Amygdala (tissue), 56 donors: ENCODE measurements around the gene PLEKHM3.
A peak's percentile ranks its signal among the peaks of the same experiment; 100 is the strongest.

Experiments used
- DNase-seq, 56 donors: peaks; one replicate each; lab custom pipeline; 2025; lab: John Stamatoyannopoulos, UW

PLEKHM3 gene

GRCh38 chr2:207995887-207996286, 29.4 kb downstream of the PLEKHM3 start:
- no peak for DNase-seq

GRCh38 chr2:207993151-207993763, 32.1 kb downstream of the PLEKHM3 start:
- no peak for DNase-seq

DNA sequence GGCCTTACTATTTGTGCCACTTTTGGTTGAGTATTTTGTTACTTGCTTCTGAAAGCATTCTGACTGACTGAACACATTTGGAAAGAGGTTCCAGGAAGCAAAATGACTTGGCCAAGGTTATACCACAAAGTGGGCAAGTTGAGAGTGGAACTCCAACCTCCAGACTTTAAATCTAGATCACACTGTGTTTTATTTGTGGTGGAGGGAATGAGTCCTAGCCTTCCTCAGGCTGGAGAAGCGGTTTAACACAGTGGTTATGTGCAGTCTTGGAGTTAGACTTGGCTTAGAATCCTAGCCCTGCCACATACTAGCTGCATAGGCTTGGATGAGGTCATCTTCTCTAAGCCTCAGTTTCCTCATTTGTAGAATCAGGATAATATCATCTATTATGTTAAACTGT, 33.4 kb downstream of the PLEKHM3 start:
- no peak for DNase-seq

DNA sequence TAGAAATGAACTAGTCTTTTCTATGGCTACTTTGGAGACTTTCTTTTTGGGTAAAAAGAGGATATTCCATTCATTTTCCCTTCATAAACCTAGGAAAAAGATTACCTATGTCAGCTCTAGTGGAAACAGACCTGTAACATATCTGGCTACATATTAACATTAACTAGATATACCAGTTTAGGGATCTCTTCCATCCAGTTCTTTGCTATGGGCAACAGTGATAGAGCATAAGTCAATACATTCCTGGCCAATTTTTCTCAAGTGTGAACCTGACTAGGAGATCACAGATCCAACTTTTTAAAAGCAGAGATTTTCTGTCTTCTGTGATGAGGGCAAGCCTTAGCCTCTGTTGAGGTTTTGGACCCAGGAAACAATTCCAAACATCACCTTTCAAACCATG, 34.5 kb downstream of the PLEKHM3 start:
- DNase-seq, result no peak

- DNase-seq, result no peak
Measured at GRCh38 chr2:207988975-207989374, 36.4 kb downstream of the PLEKHM3 start.

- no peak for DNase-seq
Measured at GRCh38 chr2:207987025-207987716, 38.2 kb downstream of the PLEKHM3 start.

- DNase-seq, result no peak
Measured at GRCh38 chr2:207984765-207985480, 40.4 kb downstream of the PLEKHM3 start.

GRCh38 chr2:207983641-207984042, 41.7 kb downstream of the PLEKHM3 start:
- no peak for DNase-seq

DNA sequence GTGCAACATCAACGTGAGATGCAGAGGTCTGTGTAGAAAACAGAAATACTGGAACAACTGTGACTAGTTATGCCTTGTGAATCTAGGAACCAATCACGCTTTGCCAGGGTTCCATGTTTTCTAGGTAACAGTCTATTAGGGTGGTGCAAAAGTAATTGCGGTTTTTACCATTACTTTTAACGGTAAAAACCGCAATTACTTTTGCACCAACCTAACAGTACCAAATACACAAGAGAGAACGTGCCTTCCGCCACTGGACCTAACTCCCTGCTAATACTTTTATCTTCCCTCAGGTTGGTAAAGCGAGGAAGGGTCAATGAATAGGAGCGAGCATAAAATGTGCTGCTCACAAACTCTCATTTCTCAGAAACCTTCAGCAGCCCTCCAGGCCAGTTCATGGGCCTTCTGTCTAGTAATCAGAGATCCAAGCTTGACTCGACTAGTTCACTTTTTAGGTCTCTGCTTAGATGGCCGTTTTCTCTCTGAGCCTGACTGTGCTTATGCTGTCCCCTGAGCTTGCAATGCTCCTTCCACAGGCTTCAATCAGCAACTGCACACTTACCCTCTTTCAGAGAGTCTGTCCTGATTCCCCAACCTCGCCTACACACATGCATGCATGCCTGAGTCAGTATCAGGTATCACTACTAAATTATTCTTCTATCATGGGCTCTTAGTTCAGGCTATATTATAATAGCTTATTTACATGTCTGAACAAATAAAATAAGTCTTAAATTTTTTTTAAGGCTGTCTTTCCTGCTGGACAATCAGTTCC, 47.0 kb downstream of the PLEKHM3 start:
- no peak for DNase-seq

DNA sequence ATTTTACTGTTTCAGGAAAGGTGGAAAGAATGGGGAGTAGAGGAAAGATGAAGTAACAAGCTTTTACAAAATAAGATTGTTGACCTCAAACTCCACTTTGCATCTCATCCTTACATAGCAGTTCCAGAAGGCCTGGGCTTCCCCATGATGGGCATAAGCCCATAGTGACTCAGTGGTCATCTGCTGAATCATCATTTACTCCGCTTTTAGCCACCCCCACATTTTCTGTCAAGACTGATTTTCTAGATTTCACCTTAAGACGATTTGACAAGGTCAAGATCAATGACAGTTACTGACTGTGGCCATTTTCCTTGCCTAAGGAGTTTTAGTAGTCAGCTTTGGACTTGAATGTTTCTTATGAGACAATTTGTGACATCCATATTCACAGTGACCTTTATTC, 49.4 kb downstream of the PLEKHM3 start:
- no peak for DNase-seq

- no peak for DNase-seq
Measured at GRCh38 chr2:207974216-207974605, 51.1 kb downstream of the PLEKHM3 start.

DNA sequence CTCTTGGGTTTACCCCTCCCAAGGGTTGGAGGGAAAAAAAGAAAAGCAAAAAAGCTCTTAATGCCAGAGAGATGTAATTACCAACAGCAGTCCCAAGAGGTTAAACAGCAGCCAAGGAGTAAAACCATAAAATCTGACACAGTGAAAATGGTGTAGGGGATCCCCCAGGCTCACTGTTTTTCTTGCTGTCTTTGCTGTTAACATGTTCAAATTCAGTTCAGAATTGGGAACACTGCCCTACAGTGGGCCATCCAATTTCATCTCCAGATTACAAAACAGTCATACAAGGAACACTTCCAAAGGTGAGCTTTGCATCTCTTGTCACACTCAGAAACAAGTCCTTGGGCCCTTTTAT, 54.5 kb downstream of the PLEKHM3 start:
- no peak for DNase-seq

DNA sequence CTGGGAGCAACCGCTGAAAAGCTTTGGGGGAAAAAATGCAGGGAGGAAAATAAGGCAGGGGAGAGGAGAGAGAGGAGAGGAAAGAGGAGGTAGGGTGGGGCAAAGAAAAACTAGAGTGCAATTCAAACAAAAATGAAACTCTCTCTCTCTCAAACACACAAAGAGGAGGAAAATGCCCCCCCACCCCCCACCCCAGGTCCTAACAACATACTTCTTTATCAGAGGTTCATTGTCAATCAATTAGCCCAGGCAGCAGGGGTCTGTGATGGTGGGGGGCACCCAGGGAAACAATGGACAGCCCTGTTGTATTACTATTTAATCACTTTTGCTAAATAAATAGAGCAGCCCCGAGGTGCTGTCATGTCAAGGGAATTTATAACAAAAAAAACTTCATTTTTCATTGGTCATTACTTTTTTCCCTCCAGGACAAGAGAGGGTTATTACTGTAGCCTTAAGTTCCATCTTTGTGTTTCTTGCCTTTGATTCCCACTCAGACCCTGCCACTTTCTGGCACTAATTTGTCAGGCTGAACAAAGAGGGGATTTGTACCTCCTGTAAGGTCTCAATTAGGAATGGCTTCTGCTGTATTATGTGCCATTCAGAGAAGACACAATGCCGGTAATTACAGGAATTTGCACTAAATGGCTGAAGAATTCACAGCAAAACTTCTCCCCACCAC, 55.0 kb downstream of the PLEKHM3 start:
- DNase-seq, result peak in 1 of 56 donors; percentile 23

GRCh38 chr2:207969249-207969648, 56.1 kb downstream of the PLEKHM3 start:
- no peak for DNase-seq

DNA sequence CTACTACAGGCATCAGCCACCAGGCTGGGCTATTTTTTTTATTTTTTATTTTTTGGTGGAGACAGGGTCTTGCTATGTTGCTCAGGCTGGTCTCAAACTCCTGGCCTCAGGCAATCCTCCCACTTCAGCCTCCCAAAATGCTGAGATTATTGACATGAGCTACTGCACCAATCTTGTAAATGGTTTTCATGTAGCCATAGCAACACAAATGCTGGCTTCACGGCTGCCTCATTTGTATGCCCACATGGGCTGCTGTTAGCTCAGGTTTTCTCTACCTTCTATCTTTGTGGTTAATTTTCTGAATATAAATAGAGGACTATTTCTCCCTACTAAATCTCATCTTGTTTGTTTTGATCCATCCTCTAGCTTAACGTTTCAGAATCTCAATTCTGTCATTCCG, 58.2 kb downstream of the PLEKHM3 start:
- no peak for DNase-seq

DNA sequence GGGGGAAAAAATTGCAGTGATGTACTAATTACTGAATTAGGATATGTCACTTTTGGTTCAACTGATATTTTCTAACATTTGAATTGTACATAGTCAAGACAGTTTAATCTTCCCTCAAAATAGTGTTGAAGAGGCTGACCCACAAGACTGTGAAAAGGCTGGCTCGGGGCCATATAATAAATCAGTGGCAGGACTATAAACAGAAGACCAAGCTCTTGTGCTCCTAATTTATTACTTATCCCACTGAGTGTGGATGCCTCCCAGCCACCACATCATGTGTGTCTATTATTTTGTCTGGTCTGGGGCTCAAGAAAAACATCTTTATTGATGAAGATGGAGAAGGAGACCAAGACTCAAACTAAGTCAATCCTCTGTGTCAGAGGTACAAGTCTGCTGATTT, 64.4 kb downstream of the PLEKHM3 start:
- DNase-seq, result no peak

GRCh38 chr2:207960090-207960489, 65.2 kb downstream of the PLEKHM3 start:
- no peak for DNase-seq

DNA sequence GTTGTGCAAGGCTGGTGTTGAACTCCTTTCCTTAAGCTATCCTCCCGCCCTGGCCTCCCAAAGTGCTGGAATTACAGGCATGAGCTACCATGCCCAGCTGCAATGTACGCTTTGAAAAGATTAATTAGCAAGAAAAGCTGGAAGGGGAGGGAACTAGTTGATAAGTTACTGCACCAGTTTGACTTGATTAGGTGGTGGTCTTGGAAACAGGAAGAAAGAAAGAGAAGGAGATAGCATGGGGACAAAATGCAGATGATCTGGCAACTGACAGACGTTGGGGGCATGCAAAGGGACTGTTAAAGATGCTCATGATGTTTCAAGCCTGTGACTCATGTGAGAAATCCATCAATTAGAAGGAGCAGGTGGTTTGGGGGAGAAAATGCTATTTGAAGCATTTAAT, 68.6 kb downstream of the PLEKHM3 start:
- peak in 1 of 56 donors; percentile 1 for DNase-seq

GRCh38 chr2:207955456-207955855, 69.9 kb downstream of the PLEKHM3 start:
- no peak for DNase-seq

- no peak for DNase-seq
Measured at GRCh38 chr2:207953354-207953753, 72.0 kb downstream of the PLEKHM3 start.
